Fibroblast of mammary gland (primary cell): ENCODE results near the gene WNT5A.

Experiments
- DNase-seq: peaks from one replicate; pipeline ENCODE4 v3.0.0-alpha.2; 2010; ENCODE audit warnings: low read depth
- H3K4me3 ChIP-seq: 2 replicates; pipeline ENCODE4 v1.5.1; 2011; ENCODE audit warnings: low read depth, mild to moderate bottlenecking, low read length, moderate library complexity; ENCODE audit not compliant: control insufficient read depth
- CTCF ChIP-seq: conservative IDR thresholded peaks from 2 replicates; pipeline ENCODE4 v1.5.1; 2011; ENCODE audit warnings: low read depth, low read length, inconsistent platforms; ENCODE audit not compliant: control insufficient read depth, insufficient read depth

WNT5A gene

GRCh38 chr3:55486857-55487380 is at the start of gene WNT5A:
Gene WNT5A, minus strand, starts transcription at chr3:55487306. Its CDS starts 321 bp downstream, at chr3:55486985.
- TF ChIP-seq CTCF: no peak
- H3K4me3 ChIP-seq: peak within 1 kb of the TSS; percentile 92
- DNase-seq: peak; percentile 35

- TF ChIP-seq CTCF: no peak
- DNase-seq: no peak
These were observed 47.8 kb upstream of the WNT5A start for GRCh38 chr3:55534876-55535275.

GRCh38 chr3:55532806-55533205 is 45.7 kb upstream of the WNT5A start:
- no peak overlapping the region for H3K4me3 ChIP-seq
- no peak for DNase-seq
- no peak for TF ChIP-seq CTCF

More at GRCh38 chr3:55534876-55535275, 47.8 kb upstream of the WNT5A start:
- no peak overlapping the region for H3K4me3 ChIP-seq

- DNase-seq: no peak
- no peak overlapping the region for H3K4me3 ChIP-seq
- TF ChIP-seq CTCF: no peak
These were observed 44.2 kb upstream of the WNT5A start for GRCh38 chr3:55531321-55531720.

GRCh38 chr3:55527361-55527760 is 40.3 kb upstream of the WNT5A start:
- TF ChIP-seq CTCF: no peak

GRCh38 chr3:55526332-55527030 is 39.4 kb upstream of the WNT5A start:
- no peak for TF ChIP-seq CTCF
- H3K4me3 ChIP-seq: no peak overlapping the region
- DNase-seq: no peak

More at GRCh38 chr3:55527361-55527760, 40.3 kb upstream of the WNT5A start:
- no peak for DNase-seq
- no peak overlapping the region for H3K4me3 ChIP-seq
